ENCODE data around the gene ZNF761. TPM values are rescaled to one million over a fixed set of nuclear protein-coding genes. Genes with fewer than 3 reads are reported as not detected.

Gene ZNF761
- total RNA-seq, 1 donor from 2014 or later = 22.1 TPM

GRCh38 chr19:53389571-53389970 is 42.2 kb upstream of the ZNF761 start:
- H3K4me3 Mint-ChIP-seq = no peak overlapping the region
- peaks cover 7% of the 10 kb centered on the region for H3F3A ChIP-seq (ENCODE audit: low read depth)
- no peak for DNase-seq (ENCODE audit: low spot score)
- H3K9ac ChIP-seq = no peak overlapping the region
- H3K79me2 ChIP-seq (ENCODE audit: low read depth) = no peaks in the 10 kb centered on the region
- H3K27ac ChIP-seq = no peak overlapping the region
- peaks cover 39% of the 10 kb centered on the region for H3K9me3 Mint-ChIP-seq
- no peak overlapping the region for H3K4me3 ChIP-seq
- no peak for TF ChIP-seq EZH2 (IDR thresholded peaks at IDR 0.05)
- TF ChIP-seq EZH2phosphoT487 (IDR thresholded peaks at IDR 0.05) = no peak
- TF ChIP-seq, protein P1, sequence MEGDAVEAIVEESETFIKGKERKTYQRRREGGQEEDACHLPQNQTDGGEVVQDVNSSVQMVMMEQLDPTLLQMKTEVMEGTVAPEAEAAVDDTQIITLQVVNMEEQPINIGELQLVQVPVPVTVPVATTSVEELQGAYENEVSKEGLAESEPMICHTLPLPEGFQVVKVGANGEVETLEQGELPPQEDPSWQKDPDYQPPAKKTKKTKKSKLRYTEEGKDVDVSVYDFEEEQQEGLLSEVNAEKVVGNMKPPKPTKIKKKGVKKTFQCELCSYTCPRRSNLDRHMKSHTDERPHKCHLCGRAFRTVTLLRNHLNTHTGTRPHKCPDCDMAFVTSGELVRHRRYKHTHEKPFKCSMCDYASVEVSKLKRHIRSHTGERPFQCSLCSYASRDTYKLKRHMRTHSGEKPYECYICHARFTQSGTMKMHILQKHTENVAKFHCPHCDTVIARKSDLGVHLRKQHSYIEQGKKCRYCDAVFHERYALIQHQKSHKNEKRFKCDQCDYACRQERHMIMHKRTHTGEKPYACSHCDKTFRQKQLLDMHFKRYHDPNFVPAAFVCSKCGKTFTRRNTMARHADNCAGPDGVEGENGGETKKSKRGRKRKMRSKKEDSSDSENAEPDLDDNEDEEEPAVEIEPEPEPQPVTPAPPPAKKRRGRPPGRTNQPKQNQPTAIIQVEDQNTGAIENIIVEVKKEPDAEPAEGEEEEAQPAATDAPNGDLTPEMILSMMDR (IDR thresholded peaks at IDR 0.05) = no peak
- no peak overlapping the region for H3K27ac Mint-ChIP-seq
- H3K4me2 ChIP-seq = no peak overlapping the region
- H3K27me3 Mint-ChIP-seq (ENCODE audit: insufficient read depth, low read depth) = no peaks in the 10 kb centered on the region
- peaks cover 1% of the 10 kb centered on the region for H3K4me1 Mint-ChIP-seq
- no peaks in the 10 kb centered on the region for H3K27me3 ChIP-seq
- no peak overlapping the region for H2AFZ ChIP-seq (replicated peaks)
- H3K36me3 Mint-ChIP-seq = peaks cover 12% of the 10 kb centered on the region
- no peaks in the 10 kb centered on the region for H3K36me3 ChIP-seq
- peaks cover 6% of the 10 kb centered on the region for H3K4me1 ChIP-seq
- no peaks in the 10 kb centered on the region for H3K9me3 ChIP-seq (ENCODE audit: low read depth)
- no peaks in the 10 kb centered on the region for H4K20me1 ChIP-seq (ENCODE audit: low read depth)

DNA sequence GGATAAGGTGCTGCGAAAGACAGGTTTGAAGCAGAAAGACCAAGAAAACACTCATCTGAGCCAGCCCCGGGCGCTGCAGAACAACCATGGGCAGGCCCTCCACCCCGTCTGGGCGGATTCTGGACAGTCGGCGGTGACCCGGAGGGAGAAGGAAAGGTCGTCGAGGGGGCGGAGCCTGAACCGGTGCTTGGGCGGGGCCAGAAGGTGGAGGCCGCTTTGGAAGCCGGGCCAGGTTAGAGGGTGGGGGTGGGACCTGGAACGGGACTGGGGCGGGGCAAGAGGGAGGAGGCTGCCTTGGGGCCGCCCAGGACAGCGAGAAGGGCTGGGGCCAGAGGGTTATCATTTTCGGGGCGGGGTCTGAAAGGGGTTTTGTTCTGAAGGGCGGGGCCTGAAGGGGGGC is 41.8 kb upstream of the ZNF761 start:
- no peak overlapping the region for H3K27ac Mint-ChIP-seq

DNA sequence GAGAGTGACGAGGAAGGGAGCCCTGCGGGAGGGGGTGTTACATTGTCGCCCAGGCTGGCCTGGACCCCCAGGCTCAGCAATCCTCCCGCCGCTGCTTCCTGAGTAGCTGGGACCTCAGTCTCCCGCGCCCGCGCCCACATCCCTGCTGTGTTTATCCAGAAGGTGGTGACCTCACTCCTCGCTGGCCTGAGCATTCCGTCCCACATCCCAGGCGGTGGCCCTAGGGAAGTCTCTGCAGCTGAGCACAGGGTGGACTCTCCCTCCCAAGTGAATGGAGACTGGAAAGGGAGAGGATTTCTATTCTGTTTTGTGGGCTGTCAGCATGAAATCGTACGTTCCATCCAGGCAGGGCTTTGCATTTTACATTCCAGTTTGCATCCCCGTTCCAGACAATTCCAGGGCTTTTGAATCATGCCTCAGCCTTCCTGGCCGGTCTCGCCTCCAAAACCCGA is 37.2 kb upstream of the ZNF761 start:
- peak; percentile 81 for DNase-seq (ENCODE audit: low spot score)
- H3K9me3 ChIP-seq (ENCODE audit: low read depth) = no peaks in the 10 kb centered on the region
- peaks cover 11% of the 10 kb centered on the region for H3K79me2 ChIP-seq (ENCODE audit: low read depth)
- H2AFZ ChIP-seq (replicated peaks) = peak overlapping the region; percentile 89
- H3K27me3 ChIP-seq = no peaks in the 10 kb centered on the region
- TF ChIP-seq EZH2 (IDR thresholded peaks at IDR 0.05) (no peak), EZH2phosphoT487 (IDR thresholded peaks at IDR 0.05) (no peak)
- TF ChIP-seq, protein P1 (IDR thresholded peaks at IDR 0.05) = no peak
- H3K9ac ChIP-seq = no peak overlapping the region
- Mint-ChIP-seq H3K27ac (peak overlapping the region; percentile 86), H3K9me3 (peaks cover 16% of the 10 kb centered on the region), H3K36me3 (peaks cover 8% of the 10 kb centered on the region), H3K4me3 (peak overlapping the region; percentile 89), H3K27me3 (ENCODE audit: insufficient read depth, low read depth) (no peaks in the 10 kb centered on the region), H3K4me1 (peaks cover 14% of the 10 kb centered on the region)
- H3K4me2 ChIP-seq = peak overlapping the region; percentile 97
- no peaks in the 10 kb centered on the region for H3K36me3 ChIP-seq
- H3K4me3 ChIP-seq = peak overlapping the region; percentile 92
- H4K20me1 ChIP-seq (ENCODE audit: low read depth) = peaks cover 16% of the 10 kb centered on the region
- H3K4me1 ChIP-seq = peaks cover 6% of the 10 kb centered on the region
- peaks cover 14% of the 10 kb centered on the region for H3F3A ChIP-seq (ENCODE audit: low read depth)
- H3K27ac ChIP-seq = no peak overlapping the region

More for the DNA sequence above, 41.8 kb upstream of the ZNF761 start:
- Mint-ChIP-seq H3K4me3 (no peak overlapping the region), H3K9me3 (peaks cover 35% of the 10 kb centered on the region), H3K36me3 (peaks cover 8% of the 10 kb centered on the region), H3K27me3 (ENCODE audit: insufficient read depth, low read depth) (no peaks in the 10 kb centered on the region), H3K4me1 (peaks cover 4% of the 10 kb centered on the region)
- Histone ChIP-seq H3K9me3 (ENCODE audit: low read depth) (no peaks in the 10 kb centered on the region), H3K4me3 (no peak overlapping the region), H3K36me3 (no peaks in the 10 kb centered on the region), H3K27me3 (no peaks in the 10 kb centered on the region), H3F3A (ENCODE audit: low read depth) (peaks cover 8% of the 10 kb centered on the region), H3K79me2 (ENCODE audit: low read depth) (no peaks in the 10 kb centered on the region), H3K9ac (no peak overlapping the region), H2AFZ (replicated peaks) (no peak overlapping the region), H3K4me2 (no peak overlapping the region), H4K20me1 (ENCODE audit: low read depth) (no peaks in the 10 kb centered on the region), H3K4me1 (peaks cover 6% of the 10 kb centered on the region), H3K27ac (no peak overlapping the region)
- DNase-seq (ENCODE audit: low spot score) = peak; percentile 9
- no peak for TF ChIP-seq EZH2 (IDR thresholded peaks at IDR 0.05)
- no peak for TF ChIP-seq EZH2phosphoT487 (IDR thresholded peaks at IDR 0.05)
- TF ChIP-seq, protein P1 (IDR thresholded peaks at IDR 0.05) = no peak
